NCI-H524 (cell line): ENCODE results near the gene HOXD13.

Experiments used
- DNase-seq, 2 experiments: peaks; one replicate each; lab custom pipeline; 2025; lab: John Stamatoyannopoulos, UW

HOXD13 gene

DNA sequence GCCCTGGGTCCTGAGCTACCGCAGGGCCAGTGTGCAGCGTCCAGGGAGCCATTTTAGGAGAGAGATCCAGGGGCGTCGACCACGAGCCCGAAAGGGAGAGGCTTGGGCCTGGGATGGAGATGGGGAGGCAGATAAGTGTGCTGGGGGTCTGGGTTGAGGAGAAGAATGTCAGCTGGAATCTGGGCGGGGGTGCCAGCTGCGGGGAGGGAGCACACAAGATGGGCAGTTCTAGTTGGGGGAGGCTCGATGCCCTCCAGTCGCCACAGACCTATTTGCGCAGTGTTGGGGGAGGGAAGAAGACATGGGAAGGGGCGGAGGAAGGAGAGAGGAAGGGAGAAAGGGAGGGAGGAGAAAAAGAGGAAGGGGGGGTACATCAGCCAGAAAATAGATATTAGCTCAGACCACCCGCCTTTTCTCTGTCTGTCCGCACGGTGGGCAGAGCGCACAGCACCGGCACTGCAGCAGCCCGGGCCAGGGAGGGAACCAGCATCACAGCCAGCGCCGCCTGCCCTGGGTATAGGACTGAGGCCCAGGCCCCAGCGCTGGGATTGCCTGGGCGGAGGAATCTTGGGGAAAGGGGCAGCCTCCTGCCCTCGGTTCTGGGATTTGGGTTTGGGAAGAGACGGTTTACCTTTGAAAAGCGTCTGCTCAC, 12.7 kb downstream of the HOXD13 start:
- peak; percentile 15 to 25 for DNase-seq

DNA sequence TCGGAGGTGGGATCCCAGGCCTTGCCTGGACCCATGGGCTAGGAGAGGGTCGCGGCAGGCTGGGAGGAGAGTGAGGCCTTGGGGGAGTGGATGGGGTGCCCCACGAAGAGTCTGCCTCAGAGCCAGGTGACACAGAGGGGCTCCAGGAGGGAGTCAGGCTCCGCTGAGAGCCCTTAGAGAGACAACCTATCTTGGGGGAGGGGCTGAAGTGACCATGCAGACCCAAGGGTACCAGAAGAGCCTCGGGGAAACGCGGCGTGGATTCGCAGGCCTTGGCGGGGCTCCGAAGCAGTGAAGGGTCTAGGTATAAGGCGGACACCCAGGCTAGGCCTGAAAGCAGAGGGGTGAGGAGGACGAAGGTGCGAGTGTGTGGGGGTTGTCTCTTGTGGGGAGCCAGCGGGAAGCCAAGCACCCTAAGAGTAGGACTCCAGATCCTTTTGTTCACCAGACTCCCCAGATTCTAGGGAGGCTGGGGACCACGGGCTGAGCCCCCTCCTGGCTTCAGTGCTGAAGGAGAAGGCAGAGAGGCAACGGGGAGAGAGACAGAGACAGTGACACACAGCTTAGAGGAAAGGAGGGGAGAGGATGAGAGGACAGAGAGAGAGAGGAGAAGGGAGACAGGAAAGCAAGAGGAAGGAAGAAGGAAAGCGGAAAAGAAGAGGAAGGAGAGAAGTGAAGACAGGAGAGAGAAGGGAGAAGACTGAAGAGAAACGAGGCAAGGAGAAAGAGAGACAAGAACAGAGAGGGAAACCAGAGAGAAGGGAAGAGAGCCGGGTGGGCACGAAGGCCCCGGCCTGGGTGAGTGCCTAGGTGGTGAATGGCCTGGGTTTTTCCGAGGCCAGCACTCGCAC, 13.4 kb downstream of the HOXD13 start:
- DNase-seq, result no peak

DNA sequence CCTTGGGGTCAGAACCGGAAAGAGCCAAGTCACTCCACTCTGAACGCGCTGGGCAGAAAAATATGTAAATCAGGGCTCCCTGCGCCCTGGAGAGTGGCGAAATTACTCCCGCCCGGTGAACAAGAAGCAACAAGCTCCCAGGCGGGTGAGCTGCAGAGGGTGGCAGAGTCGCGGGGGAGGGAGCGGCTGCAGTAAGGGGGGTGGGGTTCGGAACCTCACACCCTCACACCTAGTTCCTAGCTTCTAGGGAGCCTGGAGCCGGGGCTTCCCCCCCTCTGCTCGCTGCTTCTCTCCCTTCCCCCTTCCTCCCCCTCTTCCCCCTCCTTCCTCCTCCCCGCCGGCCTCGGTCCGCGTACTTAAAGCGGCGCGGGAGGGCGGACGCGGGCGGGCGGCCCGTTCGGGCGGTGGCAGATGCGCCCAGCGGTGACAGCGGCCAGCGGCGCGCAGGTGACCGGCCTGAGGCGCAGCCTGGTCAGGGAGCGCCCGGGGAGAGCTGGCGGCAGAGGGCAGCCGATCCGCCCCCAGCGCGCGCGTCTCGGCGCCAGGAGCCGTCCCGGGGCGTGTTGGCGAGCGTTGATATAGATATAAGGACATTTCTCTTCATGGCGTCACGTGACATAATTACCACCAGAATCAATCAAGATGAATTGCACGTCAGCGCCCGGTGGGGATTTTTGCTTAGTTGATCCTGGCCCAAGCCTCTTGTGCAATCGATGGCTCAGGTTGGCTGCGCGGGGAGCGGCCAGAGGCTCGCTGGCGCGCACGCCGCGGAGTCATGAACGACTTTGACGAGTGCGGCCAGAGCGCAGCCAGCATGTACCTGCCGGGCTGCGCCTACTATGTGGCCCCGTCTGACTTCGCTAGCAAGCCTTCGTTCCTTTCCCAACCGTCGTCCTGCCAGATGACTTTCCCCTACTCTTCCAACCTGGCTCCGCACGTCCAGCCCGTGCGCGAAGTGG, 14.3 kb downstream of the HOXD13 start, which contains the start of gene HOXD11:
HOXD11 (plus strand) TSS at position 700 of the 959 bp plus-strand sequence; CDS start at position 776, 76 bp downstream.
- peak in 1 of 2 experiments; percentile 59 for DNase-seq

DNA sequence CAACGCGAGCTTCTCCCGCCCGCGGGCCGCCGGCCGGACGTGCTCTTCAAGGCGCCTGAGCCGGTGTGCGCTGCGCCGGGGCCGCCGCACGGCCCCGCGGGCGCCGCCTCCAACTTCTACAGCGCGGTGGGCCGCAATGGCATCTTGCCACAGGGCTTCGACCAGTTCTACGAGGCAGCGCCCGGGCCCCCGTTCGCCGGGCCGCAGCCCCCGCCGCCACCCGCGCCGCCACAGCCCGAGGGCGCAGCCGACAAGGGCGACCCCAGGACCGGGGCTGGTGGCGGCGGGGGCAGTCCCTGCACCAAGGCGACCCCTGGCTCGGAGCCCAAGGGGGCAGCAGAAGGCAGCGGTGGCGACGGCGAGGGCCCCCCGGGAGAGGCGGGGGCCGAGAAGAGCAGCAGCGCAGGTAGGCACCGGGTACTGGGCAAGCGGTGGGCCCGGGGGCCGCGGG, 15.2 kb downstream of the HOXD13 start:
- peak in 1 of 2 experiments; percentile 36 for DNase-seq

DNA sequence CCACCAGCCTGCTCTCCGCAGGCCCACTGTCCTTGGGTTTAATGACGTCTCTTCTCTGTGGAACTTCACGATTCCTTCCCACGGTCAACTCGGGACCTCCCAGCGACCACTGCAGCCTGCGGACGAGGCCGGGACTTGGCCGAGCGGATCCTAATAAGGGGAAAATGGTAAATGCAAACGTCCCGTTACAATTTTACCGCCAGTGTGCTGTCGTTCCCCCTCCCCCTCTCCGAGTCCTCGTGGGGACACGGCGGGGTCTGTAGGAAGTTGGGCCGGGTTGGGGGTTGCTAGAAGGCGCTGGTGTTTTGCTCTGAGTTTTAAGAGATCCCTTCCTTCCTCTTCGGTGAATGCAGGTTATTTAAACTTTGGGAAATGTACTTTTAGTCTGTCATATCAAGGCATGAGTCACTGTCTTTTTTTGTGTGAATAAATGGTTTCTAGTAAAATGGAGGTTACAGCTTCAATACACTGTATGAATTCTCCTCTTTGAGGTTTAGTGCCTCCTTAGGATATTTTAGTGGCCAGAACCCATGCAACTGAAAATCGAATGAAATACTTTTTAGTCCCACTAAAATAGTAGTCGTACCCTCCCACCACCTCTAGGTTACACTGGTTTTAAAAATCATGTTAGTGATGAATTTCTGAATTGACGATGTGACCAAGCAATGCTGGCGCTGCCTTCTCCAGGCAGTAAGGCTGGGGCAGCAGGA, 16.8 kb downstream of the HOXD13 start:
- DNase-seq, result no peak

DNA sequence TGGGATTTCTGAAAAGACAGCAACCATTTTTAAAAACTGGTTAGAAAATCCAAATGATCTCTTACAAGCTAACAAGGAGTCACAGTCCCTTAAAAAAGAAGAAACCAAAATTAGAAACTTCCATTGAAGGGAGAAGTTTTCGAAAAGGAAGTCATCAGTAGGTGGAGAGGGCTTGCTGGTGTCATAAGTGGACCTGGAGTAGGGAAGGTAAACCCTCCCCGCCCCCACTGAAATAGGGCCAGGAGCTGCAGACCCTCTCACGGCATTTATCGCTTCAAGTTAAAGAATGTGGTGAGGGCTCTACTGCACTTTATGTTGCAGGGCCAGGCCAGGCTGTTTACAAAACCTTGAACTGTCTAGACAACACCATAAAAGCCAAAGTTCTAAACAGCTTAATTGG, 17.4 kb downstream of the HOXD13 start:
- DNase-seq, result no peak

DNA sequence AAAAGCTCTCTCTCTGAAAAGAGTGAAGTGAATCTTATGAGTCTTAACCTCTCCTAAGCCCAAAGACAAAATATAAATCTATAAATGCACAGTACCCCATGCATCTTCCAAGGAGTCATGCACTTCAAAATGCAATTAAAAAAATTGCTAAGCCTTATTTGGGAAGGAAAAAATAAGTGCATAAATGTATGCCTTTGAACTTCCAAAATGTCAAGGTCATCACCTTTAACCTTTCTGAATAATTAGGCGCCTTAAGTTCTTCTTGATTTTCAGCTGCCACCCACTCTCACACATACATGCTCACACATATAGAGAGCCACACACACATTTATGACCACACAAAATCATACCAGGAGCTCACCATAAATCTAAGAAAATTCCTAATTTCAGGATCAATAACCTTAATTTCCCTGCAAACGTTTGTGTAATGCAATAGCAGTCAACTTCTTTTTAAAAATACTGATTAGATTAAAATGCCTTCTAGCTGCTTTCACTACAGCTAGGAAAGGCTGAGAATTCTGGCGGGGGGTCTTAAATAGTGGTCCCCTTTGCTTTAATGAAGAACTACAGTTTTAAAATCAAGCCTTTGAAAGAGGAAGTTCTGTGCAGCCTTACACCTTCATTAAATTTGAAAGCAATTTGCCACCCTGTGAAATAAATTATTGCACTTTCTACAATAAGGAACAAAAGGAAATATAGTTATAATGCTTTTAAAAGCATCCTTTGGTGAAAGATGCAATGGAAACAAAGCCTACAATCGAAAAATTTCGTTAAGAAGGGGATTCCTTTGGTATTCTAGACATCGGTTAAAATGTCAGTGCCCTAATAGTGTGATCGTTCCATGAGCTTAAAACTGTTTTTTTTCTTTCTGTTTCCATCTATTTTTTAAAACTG, 18.1 kb downstream of the HOXD13 start:
- no peak for DNase-seq

DNA sequence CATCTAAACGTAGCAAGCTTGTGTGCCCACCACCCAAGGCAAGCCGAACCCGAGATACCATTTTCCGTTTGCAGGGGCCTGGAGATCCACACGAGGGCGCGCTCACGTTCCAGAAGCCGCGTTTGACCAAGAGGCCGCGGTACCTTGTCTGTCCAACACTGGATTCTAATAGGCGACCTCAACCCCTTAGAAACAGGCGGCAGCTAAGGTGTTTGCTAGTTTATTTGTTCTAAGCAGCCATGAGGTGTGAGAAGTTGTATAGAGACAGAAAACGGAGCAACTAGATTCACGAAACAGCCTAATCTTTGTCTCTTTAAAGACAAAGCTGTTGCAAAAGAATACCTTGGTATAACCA, 18.8 kb downstream of the HOXD13 start:
- DNase-seq, result peak in 1 of 2 experiments; percentile 64

DNA sequence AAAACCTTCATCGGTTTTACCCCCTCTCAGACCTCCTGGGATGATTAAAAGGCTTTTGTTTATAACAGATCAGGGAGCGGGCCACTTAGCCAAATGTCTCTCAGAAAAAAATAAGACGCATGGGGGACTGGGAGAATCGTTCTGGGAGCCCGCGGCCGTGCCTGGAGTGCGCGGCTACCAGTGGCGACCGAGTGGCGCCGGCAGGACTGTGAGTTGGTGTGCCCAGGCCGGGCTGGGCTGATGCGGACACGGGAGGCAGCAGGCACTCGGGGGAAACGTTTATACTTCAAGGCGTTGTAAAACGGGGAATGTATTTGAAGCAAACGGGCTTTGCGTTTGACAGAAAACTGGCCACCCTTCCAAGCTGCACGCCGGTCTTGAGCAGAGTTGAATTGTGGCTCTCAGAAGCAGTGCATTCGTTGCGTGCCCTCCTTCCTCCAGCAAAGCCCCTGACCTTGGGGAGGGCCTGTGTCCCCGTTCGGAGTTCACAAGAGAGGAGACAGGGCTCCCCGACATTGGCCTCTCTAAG, 19.4 kb downstream of the HOXD13 start:
- DNase-seq, result no peak

DNA sequence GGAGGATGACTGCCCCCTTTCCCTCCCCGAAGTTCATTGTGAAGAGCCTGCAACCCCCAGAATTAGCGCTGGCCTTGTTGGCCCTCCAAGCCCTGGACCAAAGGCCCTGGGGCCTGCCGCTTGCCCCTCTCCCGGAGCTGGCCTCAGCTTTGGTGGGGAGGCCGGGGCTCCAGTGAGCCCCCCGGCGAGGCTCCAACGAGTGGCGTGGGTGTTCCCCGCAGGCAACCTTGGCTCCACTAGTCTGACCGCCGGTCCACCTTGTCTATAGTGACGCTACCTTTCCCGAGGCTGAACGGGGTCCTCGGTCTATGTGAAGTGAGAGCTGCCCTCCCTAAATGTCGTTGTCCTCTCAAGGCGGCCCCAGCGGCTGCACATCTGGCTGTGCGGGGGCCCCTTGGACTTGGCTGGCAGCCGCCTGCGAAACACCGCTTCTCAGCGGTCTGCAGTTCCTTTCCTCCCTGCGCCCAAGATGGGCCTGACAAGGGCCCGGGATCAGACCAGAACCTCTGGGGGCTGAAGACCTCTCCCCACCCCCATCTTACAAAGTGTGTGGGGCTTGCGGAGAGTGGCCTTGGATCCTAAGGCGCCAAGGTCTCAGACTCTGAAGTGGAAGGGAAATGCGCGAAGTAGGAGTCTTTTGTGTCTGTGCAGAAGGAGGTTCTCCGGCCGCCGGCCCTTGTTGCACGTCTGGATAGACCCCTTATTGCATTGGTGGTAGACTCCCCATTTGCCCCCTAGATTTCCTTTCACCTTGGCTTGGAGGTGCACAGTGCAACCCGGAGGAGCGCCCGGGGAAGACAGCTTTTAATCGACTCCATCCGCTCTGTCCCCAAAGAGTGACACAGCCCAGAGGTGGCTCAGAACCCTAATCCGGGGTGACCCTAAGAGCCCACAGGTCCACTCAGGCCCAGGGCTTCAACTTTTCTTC, 20.1 kb downstream of the HOXD13 start:
- no peak for DNase-seq

DNA sequence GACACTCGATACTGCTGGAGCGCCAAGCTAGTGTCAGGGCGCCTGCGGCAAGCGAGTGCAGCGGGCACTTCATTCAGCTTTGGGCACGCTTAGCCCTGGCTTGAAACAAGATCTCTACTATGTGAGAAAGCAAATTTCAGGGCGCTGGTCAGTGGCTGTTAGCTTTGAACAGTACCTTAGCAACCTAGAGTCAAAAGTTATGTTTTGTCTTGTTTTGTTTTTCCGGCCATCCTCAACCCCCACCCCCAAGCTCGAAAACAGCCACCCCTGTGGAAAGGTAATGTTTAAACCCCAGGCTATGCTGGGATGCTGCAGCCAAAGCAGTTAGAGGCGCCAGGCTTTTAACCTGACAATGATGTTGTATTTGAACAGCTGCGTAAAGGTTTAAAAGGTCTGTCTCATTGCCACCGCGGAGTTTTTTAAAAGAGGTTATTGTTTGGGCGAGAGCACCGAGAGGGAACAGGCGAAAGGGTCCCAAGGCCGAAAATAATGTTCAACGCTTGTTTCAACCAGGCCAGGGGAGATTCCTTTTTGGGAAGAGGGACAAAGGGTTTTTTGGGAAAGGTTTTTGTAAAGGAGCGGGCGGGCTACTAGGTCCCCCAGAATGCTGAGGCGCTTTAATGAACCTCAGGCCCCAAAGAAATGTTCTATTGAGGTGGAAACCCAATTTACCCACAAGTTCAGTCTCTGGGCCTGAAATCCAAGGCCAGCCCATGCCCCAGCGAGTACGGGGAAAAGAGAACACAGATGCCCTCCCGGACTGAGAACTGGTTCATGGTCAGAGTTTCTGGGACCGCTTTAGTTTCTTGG, 21.8 kb downstream of the HOXD13 start:
- DNase-seq, result no peak

DNA sequence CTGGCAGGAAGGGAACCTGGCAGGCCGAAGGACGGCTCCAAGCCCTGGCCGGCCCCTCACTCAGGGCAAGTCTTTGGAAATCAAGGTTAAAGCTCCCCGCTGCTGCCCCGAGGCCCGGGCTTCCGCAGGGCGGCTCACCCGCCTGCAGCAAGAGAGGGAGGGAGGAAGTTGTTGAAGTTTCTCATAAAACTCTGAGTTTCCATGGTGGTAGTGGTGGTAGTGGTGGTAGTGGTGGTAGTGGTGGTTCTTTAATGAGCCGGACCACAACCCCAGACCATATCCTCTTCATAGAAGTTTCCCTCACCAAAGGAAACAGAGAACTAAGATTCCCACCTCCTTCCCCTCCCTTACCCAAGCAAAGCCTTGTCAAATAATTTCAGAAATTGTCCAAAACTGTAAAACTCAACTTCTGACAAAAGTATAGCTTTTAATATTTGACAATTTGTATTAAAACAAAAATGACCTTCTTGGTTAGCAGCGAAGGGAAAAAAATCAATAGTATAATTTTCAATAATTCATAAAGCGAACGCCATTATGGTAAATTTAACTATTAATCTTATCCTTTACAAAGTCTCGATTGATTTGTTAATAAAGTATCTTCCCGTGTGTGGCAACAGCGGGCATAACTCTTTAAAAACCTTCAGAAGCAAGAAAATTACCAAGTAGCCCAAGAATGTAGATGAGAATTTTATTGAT, 22.6 kb downstream of the HOXD13 start:
- no peak for DNase-seq

DNA sequence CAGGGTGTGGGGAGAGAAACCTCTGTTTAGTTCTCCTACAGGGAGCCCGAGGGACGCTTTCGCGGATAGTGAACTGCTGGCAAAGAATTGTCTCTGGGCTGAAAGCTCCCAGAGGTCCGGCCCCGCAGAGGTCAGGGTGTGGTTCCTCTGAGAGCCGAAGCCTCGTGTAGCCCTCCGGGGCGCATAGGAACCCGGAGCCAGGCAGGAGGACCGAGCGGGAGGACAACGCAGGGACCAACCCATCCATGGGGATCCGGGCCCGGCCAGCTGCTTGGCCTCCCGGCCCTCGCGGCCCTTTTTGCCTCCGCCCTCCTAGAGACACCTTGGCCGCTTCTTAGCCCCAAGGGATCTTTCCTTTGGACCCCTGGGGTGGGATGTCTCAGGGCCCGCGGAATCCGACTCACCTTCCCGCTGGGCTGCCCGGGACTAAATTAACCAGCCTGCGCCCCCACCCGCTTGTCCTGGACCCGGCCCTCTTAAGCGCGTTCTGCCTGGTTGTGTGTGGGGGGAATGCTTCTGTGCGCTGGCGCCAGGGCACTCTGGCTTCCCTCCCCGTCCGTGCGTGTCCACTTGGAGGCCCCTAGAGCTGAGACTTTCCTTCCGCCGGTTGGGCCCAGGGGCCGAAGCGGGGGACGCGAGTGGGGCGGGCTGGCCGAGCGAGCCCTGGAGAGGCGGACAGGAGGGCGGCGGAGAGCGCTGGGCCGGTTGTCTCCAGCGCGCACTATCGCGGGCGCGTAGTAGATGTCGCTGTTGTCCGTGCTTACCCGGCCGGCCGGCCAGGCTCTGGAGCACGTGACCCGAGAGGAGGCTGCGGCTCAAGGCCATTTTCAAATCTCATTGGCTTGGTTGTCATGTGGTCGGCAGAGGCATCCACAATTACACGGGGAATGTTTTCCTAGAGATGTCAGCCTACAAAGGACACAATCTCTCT, 23.6 kb downstream of the HOXD13 start, which contains the start of gene HOXD10:
HOXD10 (plus strand) TSS at position 896 of the 931 bp plus-strand sequence. CDS start 56 bp downstream, outside the sequence.
- DNase-seq, result no peak

DNA sequence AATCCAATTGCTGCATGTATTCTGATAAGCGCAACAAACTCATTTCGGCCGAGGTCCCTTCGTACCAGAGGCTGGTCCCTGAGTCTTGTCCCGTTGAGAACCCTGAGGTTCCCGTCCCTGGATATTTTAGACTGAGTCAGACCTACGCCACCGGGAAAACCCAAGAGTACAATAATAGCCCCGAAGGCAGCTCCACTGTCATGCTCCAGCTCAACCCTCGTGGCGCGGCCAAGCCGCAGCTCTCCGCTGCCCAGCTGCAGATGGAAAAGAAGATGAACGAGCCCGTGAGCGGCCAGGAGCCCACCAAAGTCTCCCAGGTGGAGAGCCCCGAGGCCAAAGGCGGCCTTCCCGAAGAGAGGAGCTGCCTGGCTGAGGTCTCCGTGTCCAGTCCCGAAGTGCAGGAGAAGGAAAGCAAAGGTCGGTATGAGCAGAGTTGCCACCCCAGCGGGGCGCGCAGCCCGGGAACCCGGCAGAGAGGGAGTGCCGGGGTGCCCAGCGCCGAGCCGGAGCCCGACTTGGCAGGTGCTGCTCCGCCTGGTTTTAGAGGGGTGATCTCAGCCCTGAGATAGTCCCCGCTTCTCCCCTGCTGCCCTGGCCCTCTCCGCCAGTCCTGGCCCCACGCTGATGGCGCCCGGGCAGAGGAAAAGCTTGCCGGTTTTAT, 24.8 kb downstream of the HOXD13 start:
- DNase-seq, result no peak

DNA sequence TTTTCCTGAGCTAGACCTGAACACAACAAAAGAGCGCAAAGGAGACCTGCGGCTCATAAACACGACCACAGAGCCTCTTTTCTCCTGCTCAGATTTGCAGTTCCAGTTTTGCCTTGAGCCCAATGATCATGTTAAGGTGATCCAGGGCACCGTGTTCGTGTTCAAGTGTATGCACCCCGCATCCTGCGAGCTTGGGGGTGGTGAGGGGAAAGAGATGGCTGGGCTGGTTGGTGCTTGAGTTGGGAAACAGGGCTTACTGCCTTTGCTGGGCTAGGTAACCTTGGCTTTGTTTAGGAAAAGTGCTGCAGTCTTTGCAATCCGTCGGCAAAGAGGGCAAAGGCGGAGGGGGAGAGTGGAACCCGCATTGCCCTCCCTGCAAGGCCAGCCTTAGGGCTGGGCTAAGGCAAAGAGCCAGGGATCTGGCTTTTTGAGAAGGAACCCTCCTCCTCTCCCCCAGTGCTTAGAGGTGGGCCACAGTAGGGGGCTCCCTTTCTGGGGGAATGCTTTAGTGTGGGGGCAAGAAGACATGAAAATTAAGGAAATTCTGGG, 25.4 kb downstream of the HOXD13 start:
- DNase-seq, result no peak
